ENCODE results near the gene FFAR1.
A peak's percentile ranks its signal among the peaks of the same experiment; 100 is the strongest.

Gene FFAR1

GRCh38 chr19:35315883-35316282, 31.8 kb upstream of the FFAR1 start:
- DNase-seq = no peak

- DNase-seq = no peak
Measured at GRCh38 chr19:35316560-35316959, 31.1 kb upstream of the FFAR1 start.

GRCh38 chr19:35317464-35318043, 30.1 kb upstream of the FFAR1 start:
- no peak for DNase-seq

- peak; percentile 8 to 86 for DNase-seq
Measured at GRCh38 chr19:35318679-35319448, 28.8 kb upstream of the FFAR1 start.

GRCh38 chr19:35320065-35320713, 27.5 kb upstream of the FFAR1 start:
- DNase-seq = peak in 1 of 2 donors; percentile 48

- no peak for DNase-seq
Measured at GRCh38 chr19:35321291-35321690, 26.4 kb upstream of the FFAR1 start.

- DNase-seq = no peak
Measured at GRCh38 chr19:35322014-35322413, 25.7 kb upstream of the FFAR1 start.

- DNase-seq = no peak
Measured at GRCh38 chr19:35327642-35328041, 20.1 kb upstream of the FFAR1 start.

- peak in 1 of 2 donors; percentile 65 for DNase-seq
Measured at GRCh38 chr19:35328851-35329285, 18.8 kb upstream of the FFAR1 start, which contains the start of gene CD22. Gene CD22 (plus strand): TSS chr19:35329187. CDS start chr19:35332041, 2,854 bp downstream.

GRCh38 chr19:35329323-35329722, 18.4 kb upstream of the FFAR1 start:
- DNase-seq = no peak

GRCh38 chr19:35330475-35330874, 17.2 kb upstream of the FFAR1 start:
- peak in 1 of 2 donors; percentile 82 for DNase-seq

- DNase-seq = no peak
Measured at GRCh38 chr19:35331551-35332214, 16.0 kb upstream of the FFAR1 start.

GRCh38 chr19:35332817-35333216, 14.9 kb upstream of the FFAR1 start:
- no peak for DNase-seq

- DNase-seq = no peak
Measured at GRCh38 chr19:35334144-35334753, 13.5 kb upstream of the FFAR1 start.

- no peak for DNase-seq
Measured at GRCh38 chr19:35336166-35336955, 11.3 kb upstream of the FFAR1 start.

- DNase-seq = no peak
Measured at GRCh38 chr19:35337097-35337983, 10.4 kb upstream of the FFAR1 start.

- no peak for DNase-seq
Measured at GRCh38 chr19:35337984-35338296, 9.8 kb upstream of the FFAR1 start.

- no peak for DNase-seq
Measured at GRCh38 chr19:35340431-35340830, 7.3 kb upstream of the FFAR1 start.

- DNase-seq = no peak
Measured at GRCh38 chr19:35341006-35341405, 6.7 kb upstream of the FFAR1 start.

GRCh38 chr19:35341565-35342225, 6.0 kb upstream of the FFAR1 start:
- no peak for DNase-seq

- DNase-seq = no peak
Measured at GRCh38 chr19:35342430-35342829, 5.3 kb upstream of the FFAR1 start.
